Hindlimb muscle (tissue), 1 donor: ENCODE measurements around the gene PXDN. TPM values are rescaled to one million over a fixed set of nuclear protein-coding genes. Genes with fewer than 3 reads are reported as not detected.

Source experiments
- DNase-seq: peaks from one replicate; pipeline ENCODE4 v3.0.0-alpha.2; 2013
- polyA plus RNA-seq: library from polyadenylated mRNA; unstranded; fragments of 120-200 nt; gene quantifications from one replicate; pipeline ENCODE4 v1.2.1, GENCODE V29; 2013; ENCODE audit not compliant: insufficient read length

PXDN gene
- polyA plus RNA-seq, 1 donor: 140 TPM

GRCh38 chr2:1607236-1607920, 136.9 kb downstream of the PXDN start:
- DNase-seq: no peak

GRCh38 chr2:1606421-1607235, 137.7 kb downstream of the PXDN start:
- DNase-seq: no peak

- DNase-seq: no peak
Measured at GRCh38 chr2:1606046-1606400, 138.3 kb downstream of the PXDN start.

GRCh38 chr2:1605102-1606045, 138.9 kb downstream of the PXDN start:
- no peak for DNase-seq

- no peak for DNase-seq
Measured at GRCh38 chr2:1603521-1603920, 140.8 kb downstream of the PXDN start.

- DNase-seq: no peak
Measured at GRCh38 chr2:1603059-1603458, 141.3 kb downstream of the PXDN start.

GRCh38 chr2:1602278-1603010, 141.9 kb downstream of the PXDN start:
- no peak for DNase-seq

GRCh38 chr2:1601471-1602277, 142.6 kb downstream of the PXDN start:
- DNase-seq: no peak

GRCh38 chr2:1601067-1601412, 143.3 kb downstream of the PXDN start:
- DNase-seq: no peak

GRCh38 chr2:1600191-1601066, 143.9 kb downstream of the PXDN start:
- no peak for DNase-seq

GRCh38 chr2:1599301-1600085, 144.8 kb downstream of the PXDN start:
- DNase-seq: no peak

- DNase-seq: no peak
Measured at GRCh38 chr2:1598800-1599199, 145.5 kb downstream of the PXDN start.

GRCh38 chr2:1598041-1598710, 146.1 kb downstream of the PXDN start:
- no peak for DNase-seq

- DNase-seq: no peak
Measured at GRCh38 chr2:1595274-1595673, 149.0 kb downstream of the PXDN start.

GRCh38 chr2:1594373-1595171, 149.7 kb downstream of the PXDN start:
- DNase-seq: no peak

- DNase-seq: no peak
Measured at GRCh38 chr2:1594123-1594372, 150.3 kb downstream of the PXDN start.

- DNase-seq: no peak
Measured at GRCh38 chr2:1593371-1594122, 150.8 kb downstream of the PXDN start.
